OCI-M2 (cell line): ENCODE measurements around the gene VSX2.

ENCODE experiments used
- DNase-seq: peaks from one replicate; lab custom pipeline; 2025; ENCODE audit not compliant: unreplicated experiment; lab: John Stamatoyannopoulos, UW

VSX2 gene

GRCh38 chr14:74221741-74222140 lies 17.5 kb upstream of the VSX2 start:
- no peak for DNase-seq

GRCh38 chr14:74223016-74223415 lies 16.2 kb upstream of the VSX2 start:
- DNase-seq, result no peak

GRCh38 chr14:74231784-74232183 lies 7.5 kb upstream of the VSX2 start:
- DNase-seq, result no peak

GRCh38 chr14:74235017-74235416 lies 4.2 kb upstream of the VSX2 start:
- DNase-seq, result no peak

- no peak for DNase-seq
These were observed 1.8 kb upstream of the VSX2 start for GRCh38 chr14:74237441-74237840.

GRCh38 chr14:74239848-74240793 lies 872 bp downstream of the VSX2 start:
- DNase-seq, result no peak

GRCh38 chr14:74240794-74241651 lies 1.8 kb downstream of the VSX2 start:
- no peak for DNase-seq

GRCh38 chr14:74241652-74242017 lies 2.4 kb downstream of the VSX2 start:
- DNase-seq, result no peak

- no peak for DNase-seq
These were observed 3.0 kb downstream of the VSX2 start for GRCh38 chr14:74242021-74242779.

GRCh38 chr14:74242780-74243042 lies 3.5 kb downstream of the VSX2 start:
- DNase-seq, result no peak

GRCh38 chr14:74243051-74243450 lies 3.8 kb downstream of the VSX2 start:
- no peak for DNase-seq

- DNase-seq, result no peak
These were observed 4.9 kb downstream of the VSX2 start for GRCh38 chr14:74244115-74244514.

- no peak for DNase-seq
These were observed 6.0 kb downstream of the VSX2 start for GRCh38 chr14:74245292-74245691.

- DNase-seq, result no peak
These were observed 7.3 kb downstream of the VSX2 start for GRCh38 chr14:74246542-74246941.

GRCh38 chr14:74248017-74248416 lies 8.8 kb downstream of the VSX2 start:
- no peak for DNase-seq

- no peak for DNase-seq
These were observed 10.5 kb downstream of the VSX2 start for GRCh38 chr14:74249433-74250375.

- no peak for DNase-seq
These were observed 16.0 kb downstream of the VSX2 start for GRCh38 chr14:74255281-74255680.

- no peak for DNase-seq
These were observed 18.1 kb downstream of the VSX2 start for GRCh38 chr14:74257078-74257940.

- DNase-seq, result no peak
These were observed 18.9 kb downstream of the VSX2 start for GRCh38 chr14:74257941-74258763.
